GM18520 (cell line): Measurements from ENCODE around the gene LRRC47.

Source experiments
- ATAC-seq: cut with Tn5 transposase; IDR thresholded peaks from one replicate; pipeline ENCODE4 v1.9.1; 2021; ENCODE audit not compliant: unreplicated experiment

The LRRC47 gene

GRCh38 chr1:3772715-3773571 is 23.4 kb downstream of the LRRC47 start, which contains the start of gene SMIM1:
Gene SMIM1, plus strand, starts transcription at chr1:3772749. Its CDS starts 2,625 bp downstream, at chr1:3775374.
- ATAC-seq = no peak

- no peak for ATAC-seq
These were observed 24.1 kb downstream of the LRRC47 start for GRCh38 chr1:3772027-3772714.

- ATAC-seq = no peak
These were observed 24.9 kb downstream of the LRRC47 start for GRCh38 chr1:3771108-3772026.

- no peak for ATAC-seq
These were observed 26.1 kb downstream of the LRRC47 start for GRCh38 chr1:3770047-3770765.

DNA sequence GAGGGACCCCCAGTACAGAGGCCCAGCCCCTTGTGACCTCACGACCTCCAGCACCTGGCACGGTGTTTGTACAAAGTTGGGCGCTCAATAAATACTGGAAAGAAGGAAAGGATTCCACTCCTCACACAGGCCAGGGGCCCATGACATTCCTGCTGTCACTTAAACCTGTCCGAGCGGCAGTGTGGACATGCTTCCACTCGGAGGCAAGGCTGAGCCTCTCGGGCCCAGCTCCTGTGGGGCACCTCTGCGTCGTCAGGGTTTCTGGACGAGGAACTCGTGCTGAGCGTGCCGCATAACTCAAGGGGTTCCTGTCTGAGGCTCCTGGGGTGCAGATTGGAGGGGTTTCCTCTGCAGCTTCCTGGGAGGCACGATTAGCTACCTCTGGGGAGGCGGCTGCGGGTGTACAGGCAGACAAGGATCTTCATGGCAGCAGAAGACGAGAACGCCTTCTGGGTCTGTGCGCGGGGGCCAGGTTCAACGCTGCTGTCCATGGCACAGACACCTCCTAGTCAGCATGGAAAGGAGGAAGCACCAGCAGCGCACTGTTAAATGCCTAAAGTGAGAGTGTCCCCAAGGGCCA is 27.4 kb downstream of the LRRC47 start:
- ATAC-seq = no peak

- no peak for ATAC-seq
These were observed 28.9 kb downstream of the LRRC47 start for GRCh38 chr1:3767328-3767925.

DNA sequence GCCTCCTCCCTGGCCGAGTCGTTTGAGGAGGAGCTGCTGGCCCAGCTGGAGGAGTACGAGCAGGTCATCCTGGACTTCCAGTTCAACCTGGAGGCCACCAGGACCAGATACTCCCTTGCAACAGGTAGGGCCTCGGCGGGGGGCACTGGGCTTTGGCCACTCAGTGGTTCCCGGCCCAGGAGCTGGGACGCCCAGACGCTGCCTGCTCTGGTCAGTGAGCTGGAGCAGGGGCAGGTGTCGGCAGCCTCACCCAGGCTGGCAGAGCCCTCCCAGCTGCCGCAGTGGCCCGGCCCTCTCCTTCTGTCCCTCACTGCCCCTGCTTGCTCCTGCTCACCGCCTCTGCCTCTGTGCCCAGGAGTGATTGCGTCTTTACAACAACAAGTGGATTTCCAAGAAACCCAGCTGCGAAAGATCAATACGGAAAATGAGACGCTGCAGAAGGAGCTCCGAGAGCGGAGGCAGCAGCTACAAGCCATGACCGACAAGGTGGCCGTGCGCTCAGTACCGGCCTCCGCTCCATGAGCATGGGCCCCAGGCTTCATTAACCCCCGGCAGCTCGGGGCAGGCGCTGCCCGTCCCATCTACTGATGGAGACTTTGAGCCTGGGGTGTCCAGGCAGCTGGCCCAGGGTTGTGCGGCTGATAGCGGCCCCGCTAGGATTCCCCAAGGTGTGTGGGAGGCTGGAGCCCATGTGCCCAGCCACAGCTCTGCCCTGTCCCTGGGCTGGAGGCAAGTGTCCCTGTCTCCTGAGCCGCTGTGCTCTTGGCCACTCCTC is 32.8 kb downstream of the LRRC47 start:
- no peak for ATAC-seq

DNA sequence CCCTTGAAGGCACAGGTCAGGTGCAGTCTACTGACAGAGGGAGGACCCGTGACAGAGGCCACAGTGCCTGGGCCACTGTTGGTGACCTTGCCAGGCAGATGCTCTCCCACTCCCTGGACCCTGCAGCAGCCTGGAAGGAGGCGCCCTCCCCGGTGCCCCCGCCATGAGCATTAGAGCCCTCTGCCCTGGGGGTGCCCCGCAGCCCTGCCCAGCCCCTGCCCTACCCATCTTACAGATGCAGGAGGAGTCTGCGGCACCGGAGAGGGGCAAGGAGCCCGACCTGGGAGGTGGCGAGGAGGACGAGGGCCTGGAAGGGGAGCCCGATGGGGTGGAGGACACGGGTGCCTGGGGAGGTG is 33.4 kb downstream of the LRRC47 start:
- ATAC-seq = no peak

DNA sequence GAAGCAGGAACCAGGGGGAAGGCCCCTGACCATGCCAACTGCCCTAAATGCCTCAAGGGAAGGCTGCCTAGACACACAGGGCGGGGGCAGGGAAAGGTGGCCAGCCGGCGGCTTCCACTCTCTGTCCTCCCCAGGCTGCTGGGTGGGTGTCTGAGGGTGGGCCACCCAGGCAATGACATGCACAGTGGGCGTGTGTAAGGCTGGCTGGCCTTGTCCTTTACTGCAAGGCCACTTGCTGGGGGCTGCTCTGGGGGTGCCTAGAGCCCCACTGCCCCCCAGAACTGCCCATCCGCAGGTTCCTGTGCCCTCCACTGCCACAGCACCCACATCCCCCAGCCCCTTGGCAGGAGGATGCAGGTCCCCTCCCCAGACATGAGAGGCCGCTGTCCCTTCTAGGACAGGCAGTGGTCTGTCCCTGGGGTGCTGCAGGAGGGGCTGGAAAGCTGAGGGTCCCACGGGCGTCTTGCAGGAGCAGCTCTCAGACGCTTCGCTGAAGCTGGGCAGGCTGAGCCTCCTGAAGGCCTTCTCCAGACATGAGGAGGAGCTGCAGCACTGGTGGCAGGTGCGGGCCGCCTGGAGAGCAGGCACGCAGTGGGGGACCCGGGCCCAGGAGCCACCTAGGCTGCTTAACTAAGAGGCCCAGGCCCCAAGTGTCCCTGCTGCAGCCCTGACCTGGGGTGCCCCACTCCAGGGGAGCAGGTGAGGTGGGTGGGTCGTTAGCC is 34.0 kb downstream of the LRRC47 start:
- no peak for ATAC-seq

DNA sequence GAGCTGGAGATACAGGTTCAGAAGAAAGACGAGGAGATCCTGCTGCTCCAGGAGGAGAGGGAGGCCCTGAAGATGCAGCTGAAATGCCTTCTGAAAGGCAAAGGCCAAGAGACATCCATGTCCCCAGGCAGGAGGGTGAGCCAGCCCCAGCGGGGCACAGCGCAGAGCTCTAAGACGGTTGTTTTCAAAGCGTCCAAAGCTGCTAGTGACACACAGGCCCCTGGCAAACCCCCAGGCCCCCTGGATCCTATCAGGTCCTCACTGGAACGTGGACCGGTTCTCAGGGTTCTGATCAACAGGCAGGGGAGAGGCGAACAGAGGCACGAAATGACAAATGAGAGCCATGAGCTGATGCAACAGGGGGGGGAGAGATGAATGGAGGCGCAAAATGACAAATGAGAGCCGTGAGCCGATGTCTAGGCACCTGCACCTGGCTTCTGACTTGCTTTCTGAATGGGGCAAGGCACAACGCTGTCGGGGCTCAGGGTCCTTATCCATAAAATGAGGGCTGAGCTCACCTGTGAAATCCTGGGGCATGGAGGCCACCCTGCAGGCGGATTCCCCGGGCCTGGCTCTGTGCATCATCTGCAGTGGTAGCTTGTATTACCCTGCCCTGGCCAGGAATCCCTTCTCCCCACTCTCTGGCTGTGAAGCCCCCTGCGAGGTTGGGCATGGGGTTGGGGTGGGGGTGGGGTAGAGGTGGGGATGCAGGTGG is 34.8 kb downstream of the LRRC47 start:
- no peak for ATAC-seq

DNA sequence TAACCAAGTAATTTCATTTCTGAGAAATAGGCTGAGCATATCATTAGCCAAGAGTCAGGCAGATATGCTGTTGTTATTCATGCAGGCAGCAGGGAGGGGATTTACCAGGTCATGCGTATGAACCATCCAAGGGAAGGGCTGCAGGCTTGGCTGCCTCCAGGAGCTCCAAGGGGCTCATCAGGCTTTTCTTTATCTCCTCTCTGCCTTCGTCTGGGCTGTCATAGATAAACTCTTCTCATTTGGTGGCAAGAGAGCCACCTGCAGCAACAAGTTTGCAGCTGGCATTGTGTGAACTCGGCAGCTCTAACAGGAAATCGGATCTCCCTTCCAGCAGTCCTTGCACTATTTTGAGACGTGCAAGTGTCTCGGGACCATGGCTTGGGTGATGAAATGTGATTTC is 36.5 kb downstream of the LRRC47 start:
- ATAC-seq = no peak

- ATAC-seq = no peak
These were observed 37.1 kb downstream of the LRRC47 start for GRCh38 chr1:3759164-3759563.

- ATAC-seq = no peak
These were observed 39.9 kb downstream of the LRRC47 start for GRCh38 chr1:3756394-3756793.

- ATAC-seq = no peak
These were observed 42.4 kb downstream of the LRRC47 start for GRCh38 chr1:3753656-3754454.

DNA sequence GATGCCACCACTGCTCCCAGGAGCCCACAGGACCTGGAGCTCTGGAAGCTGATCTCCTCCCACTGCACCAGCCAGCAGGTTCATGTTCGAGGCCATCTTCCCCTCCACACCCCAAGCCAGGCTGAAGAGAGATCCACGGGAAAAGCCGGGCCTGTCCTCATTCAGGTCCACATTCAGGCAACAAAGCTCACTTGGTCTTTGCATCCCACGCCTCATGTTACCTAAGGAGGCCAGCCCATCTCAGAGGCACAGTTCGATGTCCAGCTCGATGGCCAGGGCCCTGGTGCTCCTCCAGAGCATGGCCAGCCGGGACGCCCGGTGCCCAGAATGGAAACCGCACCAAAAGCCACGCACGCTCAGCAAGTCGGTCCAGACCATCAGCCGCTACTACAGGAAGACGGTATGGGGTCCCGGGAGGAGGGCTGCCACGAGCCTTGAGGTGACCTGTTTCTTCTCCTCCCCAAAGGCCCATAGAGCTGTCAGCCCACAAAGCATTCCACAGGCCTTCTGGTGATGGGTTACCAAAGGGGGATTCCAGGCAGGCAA is 43.8 kb downstream of the LRRC47 start, which contains the start of gene CCDC27:
Gene CCDC27 (plus strand): TSS at position 51 of the 546 bp plus-strand sequence. CDS start 32 bp downstream, at position 83.
- no peak for ATAC-seq

DNA sequence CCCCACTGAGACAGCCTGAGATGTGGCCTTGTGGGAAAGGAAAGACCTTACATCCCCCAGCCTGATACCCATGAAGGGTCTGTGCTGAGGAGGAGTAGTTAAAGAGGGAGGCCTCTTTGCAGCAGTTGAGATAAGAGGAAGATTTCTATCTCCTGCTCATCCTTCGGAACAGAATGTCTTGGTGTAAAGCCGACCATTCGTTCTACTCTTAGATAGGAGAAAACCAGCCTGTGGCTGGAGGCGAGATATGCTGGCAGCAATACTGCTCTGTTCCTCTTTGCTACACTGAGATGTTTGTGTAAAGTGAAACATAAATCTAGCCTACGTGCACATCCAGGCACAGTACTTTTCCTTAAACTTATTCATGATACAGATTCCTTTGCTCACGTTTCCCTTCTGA is 45.6 kb downstream of the LRRC47 start:
- ATAC-seq = no peak

GRCh38 chr1:3749512-3749911 is 46.8 kb downstream of the LRRC47 start:
- no peak for ATAC-seq
